SK-N-SH (cell line): Measurements from ENCODE around the gene ASB4. TPM values are rescaled to one million over a fixed set of nuclear protein-coding genes. Genes with fewer than 3 reads are reported as not detected.

Source experiments
- CTCF ChIA-PET: fragments of 300-600, 350-600 bp; formaldehyde crosslinking; extraction: SDS; loops from one replicate; lab custom pipeline; 2021; lab: Yijun Ruan, JAX
- POLR2A ChIA-PET: fragments of 350-600 bp; sonication (Branson Sonifier 250); formaldehyde crosslinking; extraction: SDS; loops from one replicate; lab custom pipeline; 2020; ENCODE audit warnings: antibody characterized with exemption, inconsistent platforms; lab: Yijun Ruan, JAX
- DNase-seq: peaks from one replicate; pipeline ENCODE4 v3.0.0; 2012
- H2AFZ ChIP-seq: fragments of 200-600 bp; sonication (generic); 2 replicates; pipeline ENCODE4 v1.8.1; 2016; ENCODE audit warnings: antibody characterized with exemption, mild to moderate bottlenecking, low read depth
- H3F3A ChIP-seq: fragments of 200-600 bp; sonication (generic); replicated peaks from 2 replicates; pipeline ENCODE3; 2016; ENCODE audit warnings: antibody characterized with exemption, mild to moderate bottlenecking; ENCODE audit not compliant: insufficient read depth
- H3K27ac ChIP-seq, 2 experiments: fragments of 200-500 bp in 1 of 2; fragments of 200-600 bp in 1 of 2; sonication (Bioruptor generic) in 1 of 2; sonication (generic), shearing (Covaris generic) in 1 of 2; 2 replicates each; pipeline versions ENCODE4 v1.5.1 to v1.6.1; 2014 to 2016; ENCODE audit warnings: low read depth in 2 of 2, inconsistent platforms in 1 of 2, low read length in 1 of 2, mild to moderate bottlenecking in 1 of 2, mixed read lengths in 1 of 2
- H3K27me3 ChIP-seq: fragments of 200-600 bp; sonication (generic), shearing (Covaris generic); 2 replicates; pipeline ENCODE4 v1.6.1; 2016; ENCODE audit warnings: mixed run types; ENCODE audit not compliant: insufficient read depth
- H3K36me3 ChIP-seq, 2 experiments: fragments of 200-500 bp in 1 of 2; fragments of 200-600 bp in 1 of 2; sonication (Bioruptor generic) in 1 of 2; sonication (generic) in 1 of 2; replicated peaks in 1 of 2; 2 replicates each; pipeline versions ENCODE3 to v1.5.1; 2014 to 2016; ENCODE audit warnings: low read length in 1 of 2, mild to moderate bottlenecking in 1 of 2; ENCODE audit not compliant: insufficient read depth in 2 of 2, control insufficient read depth in 1 of 2
- H3K4me1 ChIP-seq, 2 experiments: fragments of 200-500 bp in 1 of 2; fragments of 200-600 bp in 1 of 2; sonication (Bioruptor generic) in 1 of 2; sonication (generic), shearing (Covaris generic) in 1 of 2; 2 replicates each; pipeline versions ENCODE4 v1.5.1 to v1.6.1; 2014 to 2016; ENCODE audit warnings: low read depth in 1 of 2, low read length in 1 of 2, mixed run types in 1 of 2; ENCODE audit not compliant: insufficient read depth in 2 of 2, control insufficient read depth in 1 of 2
- H3K4me2 ChIP-seq: fragments of 200-600 bp; sonication (generic), shearing (Covaris generic); 2 replicates; pipeline ENCODE4 v1.6.1; 2017; ENCODE audit warnings: mixed run types
- H3K4me3 ChIP-seq, 2 experiments: fragments of 200-500 bp in 1 of 2; fragments of 200-600 bp in 1 of 2; sonication (Bioruptor generic) in 1 of 2; sonication (generic), shearing (Covaris generic) in 1 of 2; 2 replicates each; pipeline versions ENCODE4 v1.5.1 to v1.8.1; 2014 to 2016; ENCODE audit warnings: low read depth in 2 of 2, inconsistent platforms in 1 of 2, low read length in 1 of 2, mild to moderate bottlenecking in 1 of 2, mixed read lengths in 1 of 2, moderate library complexity in 1 of 2
- H3K79me2 ChIP-seq: fragments of 200-600 bp; sonication (generic); 2 replicates; pipeline ENCODE4 v1.8.1; 2017; ENCODE audit warnings: mild to moderate bottlenecking; ENCODE audit not compliant: insufficient read depth
- H3K9ac ChIP-seq: fragments of 200-600 bp; sonication (generic); 2 replicates; pipeline ENCODE4 v1.6.1; 2017; ENCODE audit warnings: mixed run types
- H3K9me2 ChIP-seq: fragments of 200-600 bp; sonication (generic); 2 replicates; pipeline ENCODE4 v1.6.1; 2017; ENCODE audit warnings: mixed run types
- H3K9me3 ChIP-seq: fragments of 200-600 bp; sonication (generic); 2 replicates; pipeline ENCODE4 v1.6.1; 2017; ENCODE audit warnings: mixed run types, mild to moderate bottlenecking, moderate library complexity
- H4K20me1 ChIP-seq: fragments of 200-600 bp; sonication (generic); 2 replicates; pipeline ENCODE4 v1.6.1; 2017; ENCODE audit warnings: mild to moderate bottlenecking, mixed run types; ENCODE audit not compliant: insufficient read depth
- EP300 ChIP-seq, 2 experiments: IDR thresholded peaks; 2 replicates each; pipeline versions ENCODE4 v1.4.0 to v1.6.1; 2012; ENCODE audit warnings: borderline replicate concordance in 1 of 2, low read depth in 1 of 2, low read length in 1 of 2
- EZH2phosphoT487 ChIP-seq: fragments of 200-600 bp; sonication (generic); IDR thresholded peaks from 2 replicates; pipeline ENCODE4 v1.6.1; 2017; ENCODE audit warnings: low read depth, mixed run types, mild to moderate bottlenecking, antibody characterized with exemption, moderate library complexity, borderline replicate concordance
- FOSL2 ChIP-seq: IDR thresholded peaks from 2 replicates; pipeline ENCODE4 v1.4.0; 2012; ENCODE audit warnings: low read depth, mild to moderate bottlenecking, moderate library complexity, borderline replicate concordance
- FOXM1 ChIP-seq: IDR thresholded peaks from 2 replicates; pipeline ENCODE4 v1.4.0; 2012; ENCODE audit warnings: low read depth, mild to moderate bottlenecking
- GABPA ChIP-seq: IDR thresholded peaks from 2 replicates; pipeline ENCODE4 v1.4.0; 2012; ENCODE audit warnings: low read depth, mild to moderate bottlenecking
- GATA2 ChIP-seq: sonication (generic); formaldehyde crosslinking; IDR thresholded peaks from 2 replicates; pipeline ENCODE4 v1.5.0; 2020; ENCODE audit warnings: mild to moderate bottlenecking, missing genetic modification reagents
- JUND ChIP-seq: IDR thresholded peaks from 2 replicates; pipeline ENCODE4 v1.4.0; 2012
- NFIC ChIP-seq: IDR thresholded peaks from 2 replicates; pipeline ENCODE4 v1.4.0; 2012; ENCODE audit warnings: borderline replicate concordance
- NRF1 ChIP-seq: IDR thresholded peaks from 2 replicates; pipeline ENCODE4 v1.6.1; 2012; ENCODE audit warnings: low read depth, mild to moderate bottlenecking, low read length
- PBX3 ChIP-seq: IDR thresholded peaks from 2 replicates; pipeline ENCODE4; 2012
- RFX5 ChIP-seq: IDR thresholded peaks from 2 replicates; pipeline ENCODE4 v1.6.1; 2012; ENCODE audit warnings: mild to moderate bottlenecking, improper control_type of control experiment, low read length
- RXRA ChIP-seq: IDR thresholded peaks from 2 replicates; pipeline ENCODE4 v1.4.0; 2012; ENCODE audit warnings: low read depth, mild to moderate bottlenecking, borderline replicate concordance
- SMC3 ChIP-seq: IDR thresholded peaks from 2 replicates; pipeline ENCODE4 v1.6.1; 2012; ENCODE audit warnings: low read depth, low read length, improper control_type of control experiment
- TCF12 ChIP-seq: IDR thresholded peaks from 2 replicates; pipeline ENCODE4 v1.4.0; 2012
- TEAD4 ChIP-seq: IDR thresholded peaks from 2 replicates; pipeline ENCODE4 v1.4.0; 2012; ENCODE audit warnings: mild to moderate bottlenecking, borderline replicate concordance; ENCODE audit not compliant: insufficient read depth
- WGBS: methylation state at CpG from one replicate; pipeline ENCODE4 v1.1.6; 2017; ENCODE audit warnings: low lambda C conversion rate; 5-methylcytosine and 5-hydroxymethylcytosine counted together
- polyA plus RNA-seq, 3 experiments: library from polyadenylated mRNA; depleted of rRNA; stranded (reverse); fragments of >200 nt; gene quantifications; 2 replicates each; pipeline ENCODE4 v1.2.3, GENCODE V29; 2012
- TF ChIP-seq, protein P1 (sequence below): IDR thresholded peaks from 2 replicates; pipeline ENCODE4 v1.4.0; 2012; ENCODE audit warnings: low read depth

The ASB4 gene
- polyA plus RNA-seq, 1 of the 3 experiments (the other 2 are of a cell fraction): not detected

DNA sequence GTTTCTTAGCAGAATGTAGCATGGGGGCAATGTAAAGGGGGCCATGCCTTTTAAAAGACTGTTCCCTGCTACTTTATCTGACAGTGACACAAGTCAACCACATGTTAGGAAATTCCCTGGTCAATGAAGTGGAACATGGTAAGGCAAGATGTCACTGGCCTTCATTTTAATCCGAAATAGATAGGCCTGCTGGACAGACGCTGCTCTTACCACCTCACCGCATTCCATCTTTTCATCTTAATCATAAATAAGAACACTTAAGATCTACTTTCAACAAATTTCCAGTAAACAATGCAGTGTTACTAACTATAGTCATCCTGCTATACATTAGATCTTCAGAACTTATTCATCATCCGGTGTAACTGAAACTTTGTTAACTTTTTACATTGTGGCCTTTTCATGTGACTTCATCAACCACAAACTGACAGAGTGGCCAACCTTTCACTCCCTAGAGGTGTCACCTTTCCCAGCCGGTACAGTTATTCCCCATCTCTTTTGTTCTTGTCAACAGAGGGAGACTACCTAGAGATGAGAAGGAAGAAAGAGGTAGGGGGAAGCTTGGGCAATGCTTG, 15.6 kb downstream of the ASB4 start:
- Histone ChIP-seq H3K4me1 (peaks cover 0 to 9% of the 10 kb centered on the region in 2 experiments; a peak in 1 of 4 replicates), H3F3A (peaks cover 30% of the 10 kb centered on the region), H3K79me2 (no peaks in the 10 kb centered on the region), H3K27me3 (no peaks in the 10 kb centered on the region), H3K9me3 (no peaks in the 10 kb centered on the region), H3K36me3 (no peaks in the 10 kb centered on the region), H3K9ac (no peak overlapping the region), H3K4me3 (no peak overlapping the region), H3K9me2 (no peaks in the 10 kb centered on the region), H3K4me2 (no peak overlapping the region), H2AFZ (peak overlapping the region; percentile 50), H3K27ac (peak overlapping the region in 1 of 2 experiments; percentile 77; a peak in 2 of 4 replicates), H4K20me1 (no peaks in the 10 kb centered on the region)
- no peak for DNase-seq
- TF ChIP-seq FOSL2: no peak
- TF ChIP-seq TCF12: peak; percentile 48; the same call in 1 of the 2 replicates
- 0 out of 2 replicates have a peak, but pooled peaks have one; percentile 15 for TF ChIP-seq RXRA
- no peak for TF ChIP-seq RFX5
- TF ChIP-seq NRF1: no peak
- TF ChIP-seq, protein P1, sequence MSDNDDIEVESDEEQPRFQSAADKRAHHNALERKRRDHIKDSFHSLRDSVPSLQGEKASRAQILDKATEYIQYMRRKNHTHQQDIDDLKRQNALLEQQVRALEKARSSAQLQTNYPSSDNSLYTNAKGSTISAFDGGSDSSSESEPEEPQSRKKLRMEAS: 0 out of 2 replicates have a peak, but pooled peaks have one; percentile 15
- TF ChIP-seq EP300 (IDR thresholded peaks at IDR 0.05; ENCODE audit: borderline replicate concordance in 1 of 2, low read depth in 1 of 2, low read length in 1 of 2): peak in 1 of 2 experiments; percentile 65; a peak in 1 of 4 replicates
- no peak for TF ChIP-seq GATA2
- TF ChIP-seq GABPA: no peak
- TF ChIP-seq NFIC: no peak
- TF ChIP-seq JUND: peak; percentile 34; the same call in 1 of the 2 replicates
- TF ChIP-seq PBX3: peak; percentile 51; the same call in 1 of the 2 replicates
- TF ChIP-seq FOXM1: no peak
- CTCF ChIA-PET: interaction anchor here (0.7 to 2.9 kb wide), 5 partner anchors 10 to 189 kb away, joined by 3 to 22 read pairs (median 4); no protein-coding TSS in a partner anchor
- 67% methylated on average over 5 of the region's 5 CpGs for WGBS
- POLR2A ChIA-PET: no interaction called here

DNA sequence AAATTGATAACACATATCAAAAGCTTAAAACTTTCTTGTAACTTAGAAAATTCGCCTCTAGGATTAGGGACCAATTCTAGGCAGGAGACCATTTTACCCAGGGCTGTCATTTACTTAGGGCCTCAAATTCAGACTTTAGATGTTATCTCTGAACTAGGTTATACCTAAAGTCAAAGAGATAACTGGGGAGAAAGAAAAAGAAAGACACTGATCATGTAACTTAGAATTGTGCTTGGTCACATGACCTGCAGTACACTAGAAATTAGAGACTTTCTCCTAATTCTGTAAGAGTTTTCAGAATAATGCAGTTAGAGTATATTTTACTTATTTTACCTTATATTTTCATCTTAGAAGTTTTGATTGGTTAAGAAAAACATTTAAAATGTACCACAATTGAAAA, 16.7 kb downstream of the ASB4 start:
- ChIA-PET CTCF (interaction anchor here (0.7 to 2.9 kb wide), 5 partner anchors 9 to 188 kb away, joined by 3 to 22 read pairs (median 4); no protein-coding TSS in a partner anchor), POLR2A (no interaction called here)
- H3K4me2 ChIP-seq: no peak overlapping the region
- no peak overlapping the region for H3K9ac ChIP-seq
- TF ChIP-seq SMC3 (no peak), RFX5 (no peak), NFIC (no peak), FOSL2 (no peak), TCF12 (no peak), EZH2phosphoT487 (no peak), RXRA (no peak), TEAD4 (no peak)
- peaks cover 0 to 9% of the 10 kb centered on the region in 2 experiments; a peak in 1 of 4 replicates for H3K4me1 ChIP-seq
- no peaks in the 10 kb centered on the region for H4K20me1 ChIP-seq
- no peaks in the 10 kb centered on the region for H3K9me2 ChIP-seq
- 85% methylated on average over 1 of the region's 1 CpG for WGBS
- no peak overlapping the region for H2AFZ ChIP-seq
- H3K27ac ChIP-seq: no peak overlapping the region
- H3K27me3 ChIP-seq: no peaks in the 10 kb centered on the region
- DNase-seq: no peak
- H3K36me3 ChIP-seq: no peaks in the 10 kb centered on the region
- no peaks in the 10 kb centered on the region for H3K79me2 ChIP-seq
- no peaks in the 10 kb centered on the region for H3K9me3 ChIP-seq
- H3F3A ChIP-seq: peaks cover 30% of the 10 kb centered on the region
- H3K4me3 ChIP-seq: no peak overlapping the region
